OCI-LY1 (cell line): Measurements from ENCODE around the gene NR2F1-AS1.

Source experiments
- H2AFZ ChIP-seq: fragments of 200-600 bp; sonication (generic), shearing (Covaris generic); 2 replicates; pipeline ENCODE4 v1.6.0; 2014; ENCODE audit warnings: antibody characterized with exemption, mild to moderate bottlenecking, low read length
- H3F3A ChIP-seq: fragments of 200-600 bp; sonication (generic), shearing (Covaris generic); 2 replicates; pipeline ENCODE4 v1.6.0; 2014; ENCODE audit warnings: mild to moderate bottlenecking, antibody characterized with exemption, low read length, moderate library complexity; ENCODE audit not compliant: insufficient read depth
- H3K27ac ChIP-seq: fragments of 200-600 bp; sonication (generic); 2 replicates; pipeline ENCODE4 v1.5.1; 2014; ENCODE audit warnings: low read length, mixed run types, mild to moderate bottlenecking, low read depth; ENCODE audit not compliant: poor library complexity, severe bottlenecking
- H3K27me3 ChIP-seq: fragments of 200-600 bp; sonication (generic); 2 replicates; pipeline ENCODE4 v1.6.0; 2014; ENCODE audit warnings: antibody characterized with exemption, mild to moderate bottlenecking, low read length, moderate library complexity; ENCODE audit not compliant: insufficient read depth
- H3K36me3 ChIP-seq: fragments of 200-600 bp; sonication (generic); 2 replicates; pipeline ENCODE4 v1.6.1; 2014; ENCODE audit warnings: mild to moderate bottlenecking, antibody characterized with exemption, low read length, moderate library complexity, mixed read lengths; ENCODE audit not compliant: insufficient read depth
- H3K4me1 ChIP-seq: fragments of 200-600 bp; sonication (generic); 2 replicates; pipeline ENCODE4 v1.5.1; 2014; ENCODE audit warnings: mild to moderate bottlenecking, low read length, moderate library complexity; ENCODE audit not compliant: insufficient read depth, severe bottlenecking
- H3K4me2 ChIP-seq: fragments of 200-600 bp; sonication (generic), shearing (Covaris generic); 2 replicates; pipeline ENCODE4 v1.6.1; 2014; ENCODE audit warnings: low read length
- H3K4me3 ChIP-seq: fragments of 200-600 bp; sonication (generic); 2 replicates; pipeline ENCODE4 v1.5.1; 2014; ENCODE audit warnings: low read length, low read depth, mild to moderate bottlenecking, mixed read lengths; ENCODE audit not compliant: poor library complexity, severe bottlenecking
- H3K79me2 ChIP-seq: fragments of 200-600 bp; shearing (Covaris generic); 2 replicates; pipeline ENCODE4 v1.6.1; 2016; ENCODE audit warnings: mixed run types, low read length, mixed read lengths; ENCODE audit not compliant: insufficient read depth
- H3K9ac ChIP-seq: fragments of 200-600 bp; sonication (generic), shearing (Covaris generic); 2 replicates; pipeline ENCODE4 v1.6.1; 2014; ENCODE audit warnings: mild to moderate bottlenecking, low read length, mixed read lengths
- H3K9me2 ChIP-seq: fragments of 200-600 bp; sonication (generic), shearing (Covaris generic); 2 replicates; pipeline ENCODE4 v1.6.1; 2014; ENCODE audit warnings: low read depth, mild to moderate bottlenecking, low read length, mixed read lengths
- H3K9me3 ChIP-seq: fragments of 200-600 bp; shearing (Covaris generic); 2 replicates; pipeline ENCODE4 v1.6.1; 2014; ENCODE audit warnings: low read length, mixed read lengths
- H4K20me1 ChIP-seq: fragments of 200-600 bp; sonication (generic), shearing (Covaris generic); 2 replicates; pipeline ENCODE4 v1.6.0; 2016; ENCODE audit warnings: mild to moderate bottlenecking, low read length; ENCODE audit not compliant: insufficient read depth
- EZH2 ChIP-seq: fragments of 200-600 bp; sonication (generic), shearing (Covaris generic); IDR thresholded peaks from 2 replicates; pipeline ENCODE4 v1.8.0; 2017; ENCODE audit warnings: borderline replicate concordance, mixed run types, mild to moderate bottlenecking, antibody characterized with exemption, low read length, moderate library complexity, mixed read lengths
- TF ChIP-seq, protein P1 (sequence below): fragments of 200-600 bp; sonication (generic), shearing (Covaris generic); IDR thresholded peaks from 2 replicates; pipeline ENCODE4 v1.5.1; 2017; ENCODE audit warnings: mild to moderate bottlenecking, antibody characterized with exemption, low read length, moderate library complexity, mixed read lengths

The NR2F1-AS1 gene

DNA sequence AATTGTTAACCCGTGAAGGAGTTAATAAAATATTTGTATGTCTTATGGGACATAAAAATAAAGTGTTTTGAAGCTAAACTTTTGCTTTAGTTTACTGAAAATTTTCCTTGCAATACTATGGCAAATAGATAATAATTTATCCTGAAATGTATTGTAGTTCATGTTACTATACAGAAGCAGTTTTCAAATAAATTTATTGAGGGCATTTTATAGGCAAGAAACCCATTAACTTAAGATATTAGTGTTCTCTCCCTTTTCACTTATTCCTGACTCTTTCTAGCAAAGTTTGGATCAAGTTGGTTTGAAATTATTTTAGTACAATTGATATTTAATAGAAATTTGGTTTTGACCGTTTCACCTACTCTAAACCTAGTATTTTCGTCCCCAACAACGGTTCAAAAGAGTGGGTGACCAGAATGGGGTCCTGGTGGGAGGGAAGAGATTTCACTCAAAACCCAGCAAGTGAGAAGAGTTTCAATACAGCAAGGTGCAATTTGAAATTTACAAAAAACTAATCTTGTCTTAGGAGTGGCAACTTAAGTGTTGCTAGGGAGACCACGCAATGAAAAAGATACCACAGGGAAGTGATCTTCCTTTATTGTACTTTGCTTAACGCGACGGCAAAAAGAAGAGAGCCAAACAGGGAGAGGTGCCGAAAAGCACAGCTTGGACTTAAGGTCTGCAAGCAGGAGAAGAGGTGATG is 30.4 kb upstream of the NR2F1-AS1 start:
- Histone ChIP-seq H3K9me2 (no peaks in the 10 kb centered on the region), H4K20me1 (no peaks in the 10 kb centered on the region), H3K79me2 (no peaks in the 10 kb centered on the region), H3K27ac (no peak overlapping the region), H3K4me1 (no peaks in the 10 kb centered on the region), H3K9ac (no peak overlapping the region), H3K9me3 (no peaks in the 10 kb centered on the region), H3K4me2 (0 out of 2 replicates have a peak overlapping the region, but pooled peaks have one; percentile 43), H2AFZ (no peak overlapping the region), H3K4me3 (no peak overlapping the region), H3F3A (no peaks in the 10 kb centered on the region), H3K36me3 (no peaks in the 10 kb centered on the region), H3K27me3 (no peaks in the 10 kb centered on the region)
- TF ChIP-seq, protein P1, sequence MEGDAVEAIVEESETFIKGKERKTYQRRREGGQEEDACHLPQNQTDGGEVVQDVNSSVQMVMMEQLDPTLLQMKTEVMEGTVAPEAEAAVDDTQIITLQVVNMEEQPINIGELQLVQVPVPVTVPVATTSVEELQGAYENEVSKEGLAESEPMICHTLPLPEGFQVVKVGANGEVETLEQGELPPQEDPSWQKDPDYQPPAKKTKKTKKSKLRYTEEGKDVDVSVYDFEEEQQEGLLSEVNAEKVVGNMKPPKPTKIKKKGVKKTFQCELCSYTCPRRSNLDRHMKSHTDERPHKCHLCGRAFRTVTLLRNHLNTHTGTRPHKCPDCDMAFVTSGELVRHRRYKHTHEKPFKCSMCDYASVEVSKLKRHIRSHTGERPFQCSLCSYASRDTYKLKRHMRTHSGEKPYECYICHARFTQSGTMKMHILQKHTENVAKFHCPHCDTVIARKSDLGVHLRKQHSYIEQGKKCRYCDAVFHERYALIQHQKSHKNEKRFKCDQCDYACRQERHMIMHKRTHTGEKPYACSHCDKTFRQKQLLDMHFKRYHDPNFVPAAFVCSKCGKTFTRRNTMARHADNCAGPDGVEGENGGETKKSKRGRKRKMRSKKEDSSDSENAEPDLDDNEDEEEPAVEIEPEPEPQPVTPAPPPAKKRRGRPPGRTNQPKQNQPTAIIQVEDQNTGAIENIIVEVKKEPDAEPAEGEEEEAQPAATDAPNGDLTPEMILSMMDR: no peak
- TF ChIP-seq EZH2: no peak

DNA sequence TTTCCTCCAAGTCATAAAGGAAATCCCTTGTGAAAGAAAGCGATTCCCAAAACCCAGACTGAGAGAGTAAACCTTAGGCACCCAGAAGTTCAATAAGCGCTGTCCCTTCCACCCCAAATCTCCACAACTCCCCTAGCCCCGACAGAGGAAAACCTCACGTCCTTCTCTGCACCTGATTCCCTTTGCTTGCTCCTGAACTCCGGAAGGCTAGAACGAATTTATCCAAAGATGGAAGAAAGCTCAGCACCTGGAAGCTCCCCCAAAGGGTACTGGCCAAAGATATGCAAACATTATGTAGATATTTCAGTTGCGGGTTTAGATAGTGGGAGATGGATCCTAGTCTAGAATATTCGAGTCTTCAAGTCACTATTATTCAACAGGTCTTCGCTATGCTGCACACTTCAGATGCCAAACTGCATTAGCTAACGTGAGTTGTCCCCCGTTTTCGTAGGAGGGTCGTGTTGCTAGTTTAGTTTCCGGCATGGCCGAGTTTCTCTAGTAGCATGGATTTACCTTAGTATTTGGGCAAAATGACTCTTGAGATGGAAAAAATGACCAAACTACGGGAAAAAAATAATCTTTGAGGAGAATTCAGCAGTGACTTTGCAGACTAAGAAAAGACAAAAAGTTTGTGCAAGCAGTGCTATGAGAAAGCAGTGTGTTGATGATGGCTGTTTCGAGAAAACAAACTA is 29.7 kb upstream of the NR2F1-AS1 start:
- no peaks in the 10 kb centered on the region for H4K20me1 ChIP-seq
- H3K36me3 ChIP-seq: no peaks in the 10 kb centered on the region

DNA sequence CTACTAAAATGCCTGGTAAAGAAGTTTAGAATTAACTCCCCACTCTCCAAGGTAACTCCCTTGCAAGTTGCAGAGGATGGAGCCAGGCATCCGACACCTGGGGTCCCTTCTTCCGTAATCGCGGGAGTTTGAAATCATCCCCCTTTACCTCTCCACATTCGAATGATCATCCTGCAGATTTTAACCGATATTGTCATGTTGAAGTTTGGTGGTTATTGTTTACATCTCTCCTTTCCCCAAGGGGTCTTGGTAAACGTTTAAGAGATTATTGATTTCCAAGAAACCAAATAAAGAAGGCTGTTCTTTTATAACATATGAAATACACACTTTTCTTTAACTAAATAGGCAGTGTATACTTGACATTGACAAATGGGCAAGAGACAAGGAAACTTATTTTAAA is 28.7 kb upstream of the NR2F1-AS1 start:
- Histone ChIP-seq H3K9ac (no peak overlapping the region), H3K9me2 (no peaks in the 10 kb centered on the region), H4K20me1 (no peaks in the 10 kb centered on the region), H3K4me3 (no peak overlapping the region), H3K9me3 (no peaks in the 10 kb centered on the region), H2AFZ (no peak overlapping the region), H3K27ac (no peak overlapping the region), H3K36me3 (no peaks in the 10 kb centered on the region), H3K4me2 (no peak overlapping the region), H3K4me1 (no peaks in the 10 kb centered on the region), H3K27me3 (no peaks in the 10 kb centered on the region), H3K79me2 (no peaks in the 10 kb centered on the region), H3F3A (no peaks in the 10 kb centered on the region)
- TF ChIP-seq, protein P1: no peak
- TF ChIP-seq EZH2: no peak

More for the DNA sequence above, 29.7 kb upstream of the NR2F1-AS1 start:
- H3F3A ChIP-seq: no peaks in the 10 kb centered on the region
- no peak overlapping the region for H2AFZ ChIP-seq
- no peaks in the 10 kb centered on the region for H3K4me1 ChIP-seq
- no peaks in the 10 kb centered on the region for H3K27me3 ChIP-seq
- TF ChIP-seq, protein P1: no peak
- no peak for TF ChIP-seq EZH2
- no peak overlapping the region for H3K27ac ChIP-seq
- no peak overlapping the region for H3K4me3 ChIP-seq
- H3K4me2 ChIP-seq: no peak overlapping the region
- no peak overlapping the region for H3K9ac ChIP-seq
- no peaks in the 10 kb centered on the region for H3K9me2 ChIP-seq
- no peaks in the 10 kb centered on the region for H3K9me3 ChIP-seq
- no peaks in the 10 kb centered on the region for H3K79me2 ChIP-seq
